Germinal center (tissue), 1 donor: ENCODE data around the gene DAPK2.
"Not testable (repeated sequence)": the region's sequence is repeated elsewhere in the genome, so short reads cannot be mapped to it uniquely, and the experiment has no call there.

Experiments used
- DNase-seq: peaks from one replicate; pipeline ENCODE4 v3.0.0; 2012; ENCODE audit warnings: mixed read lengths, low spot score

Gene DAPK2

DNA sequence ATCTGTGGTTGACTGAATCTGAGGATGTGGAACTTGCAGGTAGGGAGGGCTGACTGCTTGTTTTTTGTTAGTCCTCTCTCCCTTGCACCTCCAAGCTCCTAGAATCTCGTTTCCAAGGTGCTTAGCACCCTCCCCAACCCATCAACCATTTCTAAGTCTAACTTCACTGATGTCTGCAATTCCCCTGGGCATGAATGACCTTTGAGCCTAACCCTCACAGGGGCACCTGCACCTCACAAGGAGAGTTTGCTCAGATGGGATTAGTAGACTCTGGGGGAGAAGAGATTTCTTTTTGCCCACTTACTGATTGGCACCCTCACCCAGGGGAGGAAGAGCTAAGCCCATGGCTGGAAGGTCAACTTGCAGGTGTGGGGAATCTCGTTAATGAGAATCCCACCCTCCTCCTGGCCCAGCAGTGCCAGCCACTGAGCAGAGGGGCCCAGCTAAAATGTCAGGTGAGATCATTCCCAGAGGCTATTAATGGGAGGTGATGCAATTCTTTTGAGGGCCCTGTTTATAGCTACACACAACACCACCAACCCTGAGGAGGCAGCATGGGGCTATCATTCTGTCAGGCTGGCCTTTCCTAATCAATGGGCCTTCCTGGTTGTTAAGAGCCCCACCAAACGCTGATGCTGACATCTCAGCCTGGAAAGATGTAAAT, 130.9 kb downstream of the DAPK2 start:
- DNase-seq, result no peak

GRCh38 chr15:63913786-63914315, 132.4 kb downstream of the DAPK2 start:
- no peak for DNase-seq

GRCh38 chr15:63913336-63913735, 132.9 kb downstream of the DAPK2 start:
- DNase-seq, result no peak

DNA sequence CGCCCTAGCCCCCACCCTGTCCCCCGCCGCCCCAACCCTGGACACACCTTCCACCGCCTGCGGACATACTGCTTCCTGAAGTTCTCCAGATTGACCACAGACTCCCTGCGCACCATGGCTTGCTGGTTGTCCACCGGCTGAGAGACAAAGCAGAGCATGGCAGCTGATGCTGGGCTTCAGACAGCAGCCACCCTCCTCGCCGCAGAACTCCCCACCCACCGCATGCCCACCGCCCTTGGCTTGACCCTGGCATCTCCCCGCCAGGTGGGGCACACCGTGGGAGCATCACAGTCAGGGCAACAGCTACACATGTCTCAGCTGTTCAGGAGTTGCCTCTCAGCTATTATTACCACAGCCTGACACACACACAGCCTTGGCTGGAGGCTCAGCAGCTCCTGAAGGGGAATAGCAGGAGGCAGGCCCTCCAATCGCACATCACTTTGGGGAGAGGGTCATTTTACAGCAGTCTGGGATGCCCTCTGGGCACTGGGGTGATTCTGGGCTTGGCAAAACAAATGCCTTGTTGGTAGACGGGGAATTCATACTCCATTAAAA, 134.1 kb downstream of the DAPK2 start:
- DNase-seq, result no peak

DNA sequence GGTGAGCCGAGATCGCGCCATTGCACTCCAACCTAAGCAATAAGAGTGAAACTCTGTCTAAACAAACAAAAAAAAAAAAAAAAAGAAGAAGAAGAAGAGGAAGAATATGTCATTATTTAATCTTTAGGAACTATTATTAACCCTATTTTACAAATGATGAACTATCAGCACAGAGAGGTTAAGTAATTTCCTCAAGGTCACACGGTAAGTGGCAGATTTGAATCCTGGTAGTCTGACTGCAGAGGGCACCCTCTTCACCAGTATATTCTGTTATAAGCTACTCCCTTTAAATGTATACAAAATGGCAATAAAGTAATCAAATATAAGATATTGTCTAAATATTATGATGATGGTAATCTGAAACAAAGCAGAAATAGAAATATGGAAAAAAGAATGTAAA, 135.1 kb downstream of the DAPK2 start:
- DNase-seq, result no peak

DNA sequence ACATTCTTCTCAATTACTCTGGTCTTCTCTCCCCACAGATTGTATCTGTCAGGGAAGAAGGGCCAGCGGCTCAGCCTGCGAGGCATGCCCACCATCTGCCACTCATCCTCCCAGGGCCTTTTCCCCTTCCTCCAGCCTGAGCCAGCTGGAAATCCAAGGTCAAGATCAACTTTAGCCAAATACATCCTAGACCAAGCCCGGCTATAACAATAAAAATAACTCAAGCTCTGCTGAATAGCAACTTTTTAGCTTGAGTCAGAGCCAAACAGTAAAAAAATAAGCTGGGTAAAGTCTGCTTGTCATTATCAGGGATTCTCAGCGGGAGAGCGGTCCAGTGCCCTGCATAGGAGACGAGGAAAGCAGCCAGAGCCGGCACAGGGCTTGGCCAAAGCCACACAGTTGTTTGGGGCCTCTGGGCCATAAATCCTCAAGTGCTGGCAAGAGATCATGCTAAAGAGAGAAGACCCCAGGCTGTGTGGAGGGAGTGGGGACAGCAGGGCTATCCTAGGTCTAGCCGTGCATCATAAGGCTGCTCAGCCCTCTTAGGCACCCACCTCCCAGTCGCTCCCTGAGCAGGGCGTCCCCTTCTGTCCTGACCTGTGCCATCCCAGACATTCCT, 136.4 kb downstream of the DAPK2 start:
- no peak for DNase-seq

GRCh38 chr15:63908991-63909390, 137.3 kb downstream of the DAPK2 start:
- DNase-seq, result no peak

GRCh38 chr15:63908281-63908680, 138.0 kb downstream of the DAPK2 start:
- DNase-seq, result no peak

GRCh38 chr15:63907521-63907920, 138.8 kb downstream of the DAPK2 start:
- no peak for DNase-seq

DNA sequence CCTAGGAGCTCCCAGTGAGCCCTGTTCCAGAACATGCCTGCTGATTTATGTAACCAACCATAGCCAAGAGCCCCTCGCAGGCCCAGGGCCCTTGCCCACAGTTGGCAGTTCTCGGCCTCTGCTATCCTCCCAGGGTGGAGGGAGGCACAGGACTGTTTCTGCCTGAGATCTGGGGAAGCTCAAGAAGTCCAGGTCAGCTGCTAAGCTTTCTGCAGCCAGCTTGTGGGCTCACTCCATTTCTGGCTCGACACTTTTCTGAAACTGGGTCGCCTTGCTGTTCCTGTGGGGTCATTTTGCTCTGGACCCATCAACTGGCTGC, 140.1 kb downstream of the DAPK2 start:
- DNase-seq, result no peak

DNA sequence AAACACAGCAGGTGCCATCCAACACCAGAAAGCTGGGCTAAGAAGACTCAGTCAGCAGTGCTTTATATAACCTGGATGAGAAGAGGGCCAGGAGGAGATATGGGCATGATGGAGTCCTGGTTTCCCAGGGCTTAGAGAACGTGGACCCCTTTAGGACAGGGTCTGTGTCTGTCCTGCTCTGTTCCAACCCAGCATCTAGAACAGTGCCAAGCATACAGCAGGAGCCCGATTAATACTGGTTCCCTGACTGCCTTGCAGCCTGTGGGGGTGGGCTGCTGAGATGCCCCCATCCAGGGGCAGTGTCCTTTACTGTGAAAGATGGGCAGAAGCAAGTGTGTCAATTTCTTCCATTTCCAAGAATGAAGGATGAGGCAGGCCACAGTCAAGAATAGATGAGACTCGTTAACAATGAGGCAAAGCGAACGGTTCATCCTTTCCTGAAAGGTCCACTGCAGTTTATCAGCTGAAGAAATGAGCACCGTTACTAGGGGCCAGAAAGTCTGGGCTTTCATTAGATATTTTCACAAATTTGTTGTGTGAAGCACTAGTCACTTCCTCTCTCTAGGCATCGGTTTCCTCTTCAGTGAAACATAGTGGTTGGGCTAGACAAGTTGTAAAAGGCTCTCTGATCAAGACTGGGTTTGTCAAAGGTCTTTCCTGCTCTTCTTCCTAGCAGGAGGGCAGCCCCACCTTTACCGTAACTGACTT, 140.6 kb downstream of the DAPK2 start:
- no peak for DNase-seq

DNA sequence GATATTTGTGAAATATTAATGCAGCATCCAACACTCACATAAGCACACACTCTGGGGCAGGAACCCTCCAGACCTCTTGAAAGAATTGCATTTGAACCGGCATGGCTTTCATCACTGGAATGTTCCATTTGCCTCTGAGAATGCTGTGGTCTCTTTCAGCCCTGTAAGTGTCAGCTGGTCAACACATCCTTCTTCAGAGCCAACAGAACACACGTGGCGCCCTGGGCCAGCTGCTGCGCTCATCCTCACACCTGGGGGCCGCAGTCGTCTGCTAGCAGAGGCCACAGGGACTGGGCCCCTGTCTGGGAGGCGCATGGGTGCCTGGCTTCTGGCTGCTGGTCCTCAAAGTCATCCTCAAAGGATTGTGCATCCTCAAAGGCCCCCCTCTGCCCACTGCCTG, 141.2 kb downstream of the DAPK2 start:
- DNase-seq, result no peak

GRCh38 chr15:63904042-63904441, 142.2 kb downstream of the DAPK2 start:
- DNase-seq, result no peak

- no peak for DNase-seq
Measured at GRCh38 chr15:63902671-63903035, 143.6 kb downstream of the DAPK2 start.

DNA sequence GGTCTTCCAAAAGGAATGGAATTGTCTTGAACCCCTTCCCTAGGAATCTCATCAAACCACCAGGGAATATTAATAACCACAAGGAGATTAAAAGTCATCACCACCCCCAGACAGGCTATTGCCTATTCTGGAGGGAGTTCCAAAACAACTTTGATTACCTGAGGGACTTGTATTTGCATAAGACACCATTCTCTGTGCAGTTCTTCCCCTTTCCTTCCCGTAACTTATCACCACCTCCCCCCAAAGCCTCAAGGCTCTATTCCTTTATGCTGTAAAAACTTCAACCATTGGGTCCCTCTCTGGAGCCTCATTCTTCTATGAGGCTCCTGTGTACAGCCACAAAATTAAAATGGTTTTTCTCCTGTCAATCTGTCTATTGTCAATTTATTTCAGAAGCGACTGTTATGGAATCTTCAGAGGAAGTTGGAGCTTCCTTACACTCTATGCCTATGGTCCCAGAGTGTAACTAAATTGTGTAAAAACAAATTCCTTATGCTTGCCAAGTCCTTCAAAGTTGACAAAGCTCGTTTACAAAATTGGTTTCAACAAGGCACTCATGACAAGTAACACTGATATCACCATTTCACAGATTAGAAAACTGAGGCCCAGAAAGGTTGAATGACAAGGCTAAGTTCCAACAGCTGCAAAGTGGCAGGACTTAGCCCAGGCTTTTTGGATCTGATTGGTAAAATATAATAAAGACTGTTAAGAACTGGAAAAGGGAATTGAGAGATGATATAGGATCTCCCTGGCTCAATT, 144.2 kb downstream of the DAPK2 start:
- peak; percentile 70 for DNase-seq

- DNase-seq, result no peak
Measured at GRCh38 chr15:63900306-63900705, 146.0 kb downstream of the DAPK2 start.

- not testable (repeated sequence) for DNase-seq
Measured at GRCh38 chr15:63899606-63900005, 146.7 kb downstream of the DAPK2 start.

DNA sequence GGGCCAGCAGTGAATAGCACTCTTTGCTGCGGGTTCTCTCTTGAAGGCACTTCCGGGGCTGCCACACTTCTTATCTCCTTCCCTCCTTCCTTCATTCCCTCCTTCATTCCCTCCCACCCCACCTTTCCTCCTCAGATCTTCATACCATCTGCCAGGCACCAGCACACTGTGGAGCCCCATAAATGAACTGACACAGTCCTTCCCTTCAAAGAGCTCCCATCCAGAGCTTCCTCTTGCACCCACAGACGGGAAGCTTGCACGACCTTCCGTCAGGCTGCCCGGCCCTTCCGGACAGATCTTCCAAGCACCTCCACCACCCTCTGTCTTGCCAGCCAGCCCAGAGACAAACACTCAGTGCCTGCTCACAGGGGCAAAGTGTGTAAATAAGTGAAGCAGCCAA, 147.1 kb downstream of the DAPK2 start:
- DNase-seq, result no peak

DNA sequence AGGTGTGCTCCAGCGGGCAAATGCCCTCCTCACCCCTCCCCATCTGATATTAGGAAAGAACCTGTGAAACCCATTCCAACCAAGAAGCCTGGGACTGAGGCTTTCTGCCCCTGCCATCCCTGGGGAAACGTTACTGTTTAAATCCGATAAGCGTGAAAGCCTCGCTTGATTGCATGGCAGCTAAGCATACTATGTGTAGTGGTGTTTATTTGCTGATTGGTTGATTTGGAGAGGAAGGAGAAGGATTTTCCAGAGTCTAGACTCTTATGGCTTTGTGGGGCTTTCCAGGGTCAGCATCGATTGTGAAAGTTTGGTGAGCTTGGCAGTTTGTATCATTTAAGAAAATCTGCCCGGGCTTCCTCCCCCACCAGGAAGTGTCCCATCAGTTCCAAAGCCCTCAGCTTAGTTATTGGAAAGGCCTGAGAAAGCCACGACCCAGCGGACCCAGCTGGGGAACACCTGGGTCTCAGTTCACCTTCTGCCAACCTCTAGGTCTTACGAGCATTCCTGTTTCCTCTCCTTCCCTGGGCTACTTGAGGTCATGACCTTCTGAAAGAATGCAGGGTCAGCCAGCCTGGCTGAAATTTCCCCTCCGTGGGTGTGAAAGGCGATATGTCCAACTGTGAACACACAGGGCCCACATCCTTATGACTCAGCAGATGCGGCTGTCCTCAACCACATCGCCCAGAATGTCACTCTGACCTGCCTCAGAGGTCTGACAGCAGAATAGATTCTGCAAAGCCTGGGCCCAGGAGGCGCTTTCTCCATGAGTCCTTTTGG, 149.8 kb downstream of the DAPK2 start:
- no peak for DNase-seq

DNA sequence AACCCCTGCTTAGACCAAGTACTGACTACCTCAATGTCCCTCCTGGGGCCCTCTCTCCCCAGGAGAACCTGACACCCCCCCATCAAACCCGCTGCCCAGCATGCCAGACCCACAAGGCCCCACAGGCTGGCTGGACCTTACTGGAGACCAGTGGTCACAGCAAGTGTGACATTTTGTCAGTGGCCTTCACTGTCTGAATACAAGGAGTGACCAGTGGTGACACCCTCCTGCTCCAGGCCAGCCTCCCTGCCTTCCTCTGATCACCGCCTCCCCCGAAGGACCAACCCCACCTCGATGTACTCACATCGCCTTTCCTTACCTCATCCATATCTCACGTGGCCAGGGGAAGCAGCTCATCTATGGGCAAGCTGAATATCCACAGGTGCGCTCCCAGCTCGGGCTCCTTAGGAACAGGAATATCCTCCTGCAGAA, 150.5 kb downstream of the DAPK2 start:
- no peak for DNase-seq

GRCh38 chr15:63895194-63895593, 151.1 kb downstream of the DAPK2 start:
- DNase-seq, result no peak

DNA sequence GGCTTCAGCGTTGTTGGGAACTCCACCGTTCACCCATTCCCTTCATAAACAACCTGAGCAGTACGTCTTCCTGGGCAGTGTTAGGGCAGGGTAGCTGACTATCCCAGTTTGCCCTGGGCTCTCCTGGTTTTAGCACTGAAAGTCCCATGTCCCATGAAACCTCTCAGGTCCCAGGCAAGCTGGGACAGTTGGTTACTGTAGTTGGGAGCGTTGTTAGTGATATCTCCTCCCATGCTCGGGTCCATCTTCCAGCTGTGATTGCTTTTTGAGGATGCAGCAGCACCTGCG, 151.7 kb downstream of the DAPK2 start:
- no peak for DNase-seq
